ENCODE results near the gene GMCL2. TPM values are rescaled to one million over a fixed set of nuclear protein-coding genes. Genes with fewer than 3 reads are reported as not detected.

The GMCL2 gene
- total and polyA plus RNA-seq, 2 experiments from 2014 or later: not detected

- WGBS (ENCODE audit: low lambda C conversion rate, missing lambda C conversion rate): 32% methylated on average over 12 of the region's 12 CpGs
- peak; percentile 81 for DNase-seq (ENCODE audit: low spot score)
- Histone ChIP-seq H3K9me3 (ENCODE audit: low read depth) (no peaks in the 10 kb centered on the region), H4K20me1 (ENCODE audit: insufficient read depth, poor library complexity, severe bottlenecking) (peaks cover 15% of the 10 kb centered on the region), H3K4me1 (ENCODE audit: insufficient read depth) (peaks cover 20% of the 10 kb centered on the region), H2AFZ (no peak overlapping the region), H3K79me2 (peaks cover 23% of the 10 kb centered on the region), H3K27ac (no peak overlapping the region), H3K4me3 (no peak overlapping the region), H3K9me2 (replicated peaks; ENCODE audit: insufficient read depth) (no peaks in the 10 kb centered on the region), H3K27me3 (no peaks in the 10 kb centered on the region), H3K36me3 (replicated peaks; ENCODE audit: insufficient read depth, low read depth) (no peaks in the 10 kb centered on the region), H3K4me2 (no peak overlapping the region)
- no peak for TF ChIP-seq EZH2phosphoT487 (IDR thresholded peaks at IDR 0.05; ENCODE audit: low read depth, severe bottlenecking, unreplicated experiment)
- peak; percentile 76 for TF ChIP-seq CTCF (IDR thresholded peaks at IDR 0.05; ENCODE audit: poor library complexity)
Measured at GRCh38 chr5:178234750-178235587, 47.8 kb upstream of the GMCL2 start.

- no peak for TF ChIP-seq EZH2phosphoT487 (IDR thresholded peaks at IDR 0.05; ENCODE audit: low read depth, severe bottlenecking, unreplicated experiment)
- TF ChIP-seq EZH2 (IDR thresholded peaks at IDR 0.05; ENCODE audit: borderline replicate concordance): no peak
- TF ChIP-seq CTCF (IDR thresholded peaks at IDR 0.05; ENCODE audit: poor library complexity): no peak
- peaks cover 30% of the 10 kb centered on the region for H3K79me2 ChIP-seq
- peaks cover 15% of the 10 kb centered on the region for H4K20me1 ChIP-seq (ENCODE audit: insufficient read depth, poor library complexity, severe bottlenecking)
- H3K27me3 ChIP-seq: no peaks in the 10 kb centered on the region
- H3K4me2 ChIP-seq: no peak overlapping the region
- no peak overlapping the region for H3K4me3 ChIP-seq
- peaks cover 21% of the 10 kb centered on the region for H3K4me1 ChIP-seq (ENCODE audit: insufficient read depth)
- no peak for DNase-seq (ENCODE audit: low spot score)
- H3K9me2 ChIP-seq (replicated peaks; ENCODE audit: insufficient read depth): no peaks in the 10 kb centered on the region
- no peak overlapping the region for H2AFZ ChIP-seq
- no peaks in the 10 kb centered on the region for H3K9me3 ChIP-seq (ENCODE audit: low read depth)
- H3K27ac ChIP-seq: no peak overlapping the region
- 95% methylated on average over 7 of the region's 7 CpGs for WGBS (ENCODE audit: low lambda C conversion rate, missing lambda C conversion rate)
- H3K36me3 ChIP-seq (replicated peaks; ENCODE audit: insufficient read depth, low read depth): peaks cover 3% of the 10 kb centered on the region
Measured at GRCh38 chr5:178234121-178234749, 47.1 kb upstream of the GMCL2 start.

GRCh38 chr5:178232920-178233429, 45.8 kb upstream of the GMCL2 start:
- Histone ChIP-seq H3K9me2 (replicated peaks; ENCODE audit: insufficient read depth) (no peaks in the 10 kb centered on the region), H3K27ac (peak overlapping the region; percentile 99), H3K4me3 (peak overlapping the region; percentile 79), H4K20me1 (ENCODE audit: insufficient read depth, poor library complexity, severe bottlenecking) (peaks cover 15% of the 10 kb centered on the region), H3K27me3 (no peaks in the 10 kb centered on the region), H3K36me3 (replicated peaks; ENCODE audit: insufficient read depth, low read depth) (peaks cover 3% of the 10 kb centered on the region), H3K9me3 (ENCODE audit: low read depth) (no peaks in the 10 kb centered on the region), H3K4me1 (ENCODE audit: insufficient read depth) (peaks cover 21% of the 10 kb centered on the region), H3K79me2 (peaks cover 31% of the 10 kb centered on the region), H3K4me2 (peak overlapping the region; percentile 100), H2AFZ (peak overlapping the region; percentile 77)
- TF ChIP-seq EZH2phosphoT487 (IDR thresholded peaks at IDR 0.05; ENCODE audit: low read depth, severe bottlenecking, unreplicated experiment) (no peak), EZH2 (IDR thresholded peaks at IDR 0.05; ENCODE audit: borderline replicate concordance) (no peak), CTCF (IDR thresholded peaks at IDR 0.05; ENCODE audit: poor library complexity) (no peak)
- 72% methylated on average over 11 of the region's 11 CpGs for WGBS (ENCODE audit: low lambda C conversion rate, missing lambda C conversion rate)
- no peak for DNase-seq (ENCODE audit: low spot score)
